Large intestine (tissue), 12 donors: ENCODE measurements around the gene FGF10. TPM values are rescaled to one million over a fixed set of nuclear protein-coding genes. Genes with fewer than 3 reads are reported as not detected.

ENCODE experiments used
- DNase-seq, 2 donors: peaks; one replicate each; pipeline versions ENCODE4 v3.0.0 to v3.0.0-alpha.2; 2013
- H3K27ac ChIP-seq: one replicate; pipeline ENCODE4 v1.5.1; 2013; ENCODE audit warnings: low read length
- H3K27me3 ChIP-seq: 2 replicates; pipeline ENCODE4 v1.6.1; 2013; ENCODE audit warnings: low read length; ENCODE audit not compliant: control insufficient read depth, insufficient read depth
- H3K36me3 ChIP-seq: 2 replicates; pipeline ENCODE4 v1.6.1; 2013; ENCODE audit warnings: low read length; ENCODE audit not compliant: control insufficient read depth, insufficient read depth
- H3K4me1 ChIP-seq: one replicate; pipeline ENCODE4 v1.6.1; 2013; ENCODE audit warnings: low read length; ENCODE audit not compliant: control insufficient read depth, insufficient read depth
- H3K4me3 ChIP-seq: one replicate; pipeline ENCODE4 v1.5.1; 2013; ENCODE audit warnings: low read length
- H3K9me3 ChIP-seq: one replicate; pipeline ENCODE4 v1.6.1; 2013; ENCODE audit warnings: mild to moderate bottlenecking, low read depth, low read length, moderate library complexity; ENCODE audit not compliant: control insufficient read depth
- WGBS: methylation state at CpG from one replicate; pipeline ENCODE4 v1.1.5; 2013; ENCODE audit warnings: low lambda C conversion rate; ENCODE audit not compliant: insufficient coverage; 5-methylcytosine and 5-hydroxymethylcytosine counted together
- long read RNA-seq, 11 donors: transcript quantifications; one replicate each; lab custom pipeline, GENCODE V29; 2026
- polyA plus RNA-seq: library from polyadenylated mRNA; unstranded; fragments of 120-200 nt; gene quantifications from one replicate; pipeline ENCODE4 v1.2.1, GENCODE V29; 2013

FGF10 gene
- 5.7 TPM for polyA plus RNA-seq
- long read RNA-seq, donor 1: 0 reads
- long read RNA-seq, donor 2, partial matches to known transcripts: 0 of 2 reads
- long read RNA-seq, donor 2, other reads (novel, unspliced or antisense): 0 of 2 reads
- long read RNA-seq, donor 3, partial matches to known transcripts: 0 of 1 reads
- long read RNA-seq, donor 3, other reads (novel, unspliced or antisense): 0 of 1 reads
- long read RNA-seq, donor 4: 0 reads
- long read RNA-seq, donor 5, partial matches to known transcripts: 0 of 1 reads
- long read RNA-seq, donor 5, other reads (novel, unspliced or antisense): 0 of 1 reads
- long read RNA-seq, donor 6: 0 reads
- long read RNA-seq, donor 7, partial matches to known transcripts: 0 of 1 reads
- long read RNA-seq, donor 7, other reads (novel, unspliced or antisense): 0 of 1 reads
- long read RNA-seq, donor 8, partial matches to known transcripts: 0 of 1 reads
- long read RNA-seq, donor 8, other reads (novel, unspliced or antisense): 0 of 1 reads
- long read RNA-seq, donor 9: 0 reads
- long read RNA-seq, donor 10: 0 reads
- long read RNA-seq, donor 11: 0 reads

GRCh38 chr5:44389090-44389822 is at the start of gene FGF10:
Gene FGF10 (minus strand): TSS chr5:44389420. CDS start chr5:44388682, 738 bp downstream.
- Histone ChIP-seq H3K27ac (no peak within 1 kb of the TSS), H3K4me1 (no peaks in the 10 kb centered on the region), H3K27me3 (peaks cover 35% of the 10 kb centered on the region), H3K4me3 (peak within 1 kb of the TSS; percentile 32), H3K9me3 (no peaks in the 10 kb centered on the region), H3K36me3 (no peaks in the 10 kb centered on the region)
- DNase-seq: peak; percentile 6 to 20
- WGBS: no CpG with 5 or more reads among the region's 35 CpGs

- no peaks in the 10 kb centered on the region for H3K36me3 ChIP-seq
- DNase-seq: no peak
- WGBS: no CpG with 5 or more reads among the region's 1 CpG
- no peaks in the 10 kb centered on the region for H3K9me3 ChIP-seq
- H3K4me3 ChIP-seq: no peak overlapping the region
- no peaks in the 10 kb centered on the region for H3K4me1 ChIP-seq
- no peaks in the 10 kb centered on the region for H3K27me3 ChIP-seq
- no peak overlapping the region for H3K27ac ChIP-seq
These were observed 37.7 kb upstream of the FGF10 start for GRCh38 chr5:44426944-44427343.

GRCh38 chr5:44412286-44412685 is 23.1 kb upstream of the FGF10 start:
- Histone ChIP-seq H3K4me3 (no peak overlapping the region), H3K27me3 (no peaks in the 10 kb centered on the region)

GRCh38 chr5:44402084-44402483 is 12.9 kb upstream of the FGF10 start:
- 100% methylated on average over 1 of the region's 2 CpGs for WGBS
- Histone ChIP-seq H3K9me3 (no peaks in the 10 kb centered on the region), H3K36me3 (no peaks in the 10 kb centered on the region)

More at GRCh38 chr5:44412286-44412685, 23.1 kb upstream of the FGF10 start:
- Histone ChIP-seq H3K27ac (no peak overlapping the region), H3K36me3 (no peaks in the 10 kb centered on the region), H3K4me1 (no peaks in the 10 kb centered on the region), H3K9me3 (no peaks in the 10 kb centered on the region)
- no peak for DNase-seq
- no CpG with 5 or more reads among the region's 3 CpGs for WGBS

GRCh38 chr5:44401611-44402010 is 12.4 kb upstream of the FGF10 start:
- no peak for DNase-seq
- H3K9me3 ChIP-seq: no peaks in the 10 kb centered on the region
- no CpG with 5 or more reads among the region's 4 CpGs for WGBS
- H3K36me3 ChIP-seq: no peaks in the 10 kb centered on the region
- H3K4me1 ChIP-seq: no peaks in the 10 kb centered on the region
- H3K27ac ChIP-seq: no peak overlapping the region
- H3K4me3 ChIP-seq: no peak overlapping the region
- H3K27me3 ChIP-seq: no peaks in the 10 kb centered on the region

More at GRCh38 chr5:44402084-44402483, 12.9 kb upstream of the FGF10 start:
- DNase-seq: no peak
- Histone ChIP-seq H3K27me3 (no peaks in the 10 kb centered on the region), H3K27ac (no peak overlapping the region), H3K4me1 (no peaks in the 10 kb centered on the region), H3K4me3 (no peak overlapping the region)

- no peak for DNase-seq
- Histone ChIP-seq H3K4me1 (no peaks in the 10 kb centered on the region), H3K4me3 (no peak overlapping the region), H3K9me3 (no peaks in the 10 kb centered on the region), H3K36me3 (no peaks in the 10 kb centered on the region), H3K27me3 (no peaks in the 10 kb centered on the region), H3K27ac (no peak overlapping the region)
These were observed 9.2 kb upstream of the FGF10 start for GRCh38 chr5:44398382-44398781.

GRCh38 chr5:44396312-44396711 is 7.1 kb upstream of the FGF10 start:
- no peaks in the 10 kb centered on the region for H3K27me3 ChIP-seq
- H3K4me1 ChIP-seq: no peaks in the 10 kb centered on the region
- H3K27ac ChIP-seq: no peak overlapping the region
- WGBS: 83% methylated on average over 1 of the region's 3 CpGs
- H3K4me3 ChIP-seq: no peak overlapping the region
- no peaks in the 10 kb centered on the region for H3K9me3 ChIP-seq
- no peaks in the 10 kb centered on the region for H3K36me3 ChIP-seq
- DNase-seq: no peak

GRCh38 chr5:44390351-44390750 is 1.1 kb upstream of the FGF10 start:
- WGBS: 57% methylated on average over 1 of the region's 2 CpGs
- DNase-seq: no peak
- no peak overlapping the region for H3K27ac ChIP-seq

GRCh38 chr5:44389823-44390143 is 563 bp upstream of the FGF10 start:
- Histone ChIP-seq H3K9me3 (no peaks in the 10 kb centered on the region), H3K27ac (no peak overlapping the region), H3K36me3 (no peaks in the 10 kb centered on the region), H3K4me3 (peak overlapping the region; percentile 32), H3K4me1 (no peaks in the 10 kb centered on the region), H3K27me3 (peaks cover 35% of the 10 kb centered on the region)
- DNase-seq: peak in 1 of 2 donors; percentile 12
- 0% methylated on average over 1 of the region's 5 CpGs for WGBS

More at GRCh38 chr5:44390351-44390750, 1.1 kb upstream of the FGF10 start:
- Histone ChIP-seq H3K36me3 (no peaks in the 10 kb centered on the region), H3K9me3 (no peaks in the 10 kb centered on the region), H3K4me3 (no peak overlapping the region), H3K4me1 (no peaks in the 10 kb centered on the region), H3K27me3 (peaks cover 35% of the 10 kb centered on the region)

GRCh38 chr5:44388321-44389089 is 715 bp downstream of the FGF10 start:
- Histone ChIP-seq H3K9me3 (no peaks in the 10 kb centered on the region), H3K4me1 (no peaks in the 10 kb centered on the region), H3K4me3 (peak overlapping the region; percentile 32), H3K27me3 (peaks cover 35% of the 10 kb centered on the region), H3K27ac (no peak overlapping the region), H3K36me3 (no peaks in the 10 kb centered on the region)
- no CpG with 5 or more reads among the region's 27 CpGs for WGBS
- DNase-seq: peak in 1 of 2 donors; percentile 9
